HEK293 (cell line): ENCODE data around the gene TSPAN1.

ENCODE experiments used
- CTCF ChIA-PET: fragments of 350-600 bp; formaldehyde crosslinking; extraction: SDS; loops from one replicate; lab custom pipeline; 2021; ENCODE audit warnings: antibody characterized with exemption; lab: Yijun Ruan, JAX
- POLR2A ChIA-PET: fragments of 300-600 bp; formaldehyde crosslinking; extraction: SDS; loops from one replicate; lab custom pipeline; 2020; ENCODE audit warnings: antibody characterized with exemption, inconsistent platforms; lab: Yijun Ruan, JAX
- H3K27ac ChIP-seq: fragments of 200-500 bp; sonication (Bioruptor generic); 2 replicates; pipeline ENCODE4 v1.5.1; 2014; ENCODE audit warnings: low read depth, low read length, control low read depth, inconsistent platforms; ENCODE audit errors: extremely low read depth
- H3K36me3 ChIP-seq, 2 experiments: fragments of 200-500 bp in 1 of 2; sonication (Bioruptor generic) in 1 of 2; 1 replicate in 1 of 2; 2 replicates in 1 of 2; pipeline ENCODE4 v1.5.1; 2014 to 2017; ENCODE audit warnings: inconsistent platforms in 2 of 2, low read length in 2 of 2; ENCODE audit not compliant: control insufficient read depth in 2 of 2, insufficient read depth in 1 of 2
- H3K4me1 ChIP-seq: fragments of 200-500 bp; sonication (Bioruptor generic); 2 replicates; pipeline ENCODE4 v1.5.1; 2014; ENCODE audit warnings: mild to moderate bottlenecking, low read length, inconsistent platforms; ENCODE audit not compliant: control insufficient read depth, insufficient read depth
- H3K4me3 ChIP-seq: 2 replicates; pipeline ENCODE4 v1.5.1; 2011; ENCODE audit warnings: low read depth, mild to moderate bottlenecking, control low read depth, low read length, moderate library complexity
- H3K9me3 ChIP-seq: fragments of 200-500 bp; sonication (Bioruptor generic); 2 replicates; pipeline ENCODE4 v1.5.1; 2014; ENCODE audit warnings: low read depth, low read length, inconsistent platforms; ENCODE audit not compliant: control insufficient read depth, insufficient read depth
- GLIS2 ChIP-seq: fragments of 450-650 bp; formaldehyde crosslinking; IDR thresholded peaks from 2 replicates; pipeline ENCODE4 v1.5.1; 2016; ENCODE audit warnings: missing biosample characterization, missing genetic modification characterization
- MEIS1 ChIP-seq: sonication (generic); formaldehyde crosslinking; IDR thresholded peaks from 2 replicates; pipeline ENCODE4 v1.8.1; 2022; ENCODE audit warnings: missing genetic modification reagents, mild to moderate bottlenecking, borderline replicate concordance
- OSR2 ChIP-seq: fragments of 450-650 bp; formaldehyde crosslinking; IDR thresholded peaks from 2 replicates; pipeline ENCODE4 v1.5.1; 2016; ENCODE audit warnings: missing biosample characterization, missing genetic modification characterization
- SALL2 ChIP-seq: fragments of 450-650 bp; formaldehyde crosslinking; IDR thresholded peaks from 2 replicates; pipeline ENCODE4 v1.5.0; 2017; ENCODE audit warnings: missing biosample characterization, mild to moderate bottlenecking, missing genetic modification characterization, borderline replicate concordance
- SCRT1 ChIP-seq: fragments of 450-650 bp; formaldehyde crosslinking; IDR thresholded peaks from 2 replicates; pipeline ENCODE4 v1.5.1; 2016; ENCODE audit warnings: missing biosample characterization, missing genetic modification characterization, borderline replicate concordance
- SP3 ChIP-seq: fragments of 450-650 bp; formaldehyde crosslinking; IDR thresholded peaks from 2 replicates; pipeline ENCODE4 v1.5.1; 2016; ENCODE audit warnings: missing biosample characterization, missing genetic modification characterization
- ZNF112 ChIP-seq: fragments of 450-650 bp; formaldehyde crosslinking; IDR thresholded peaks from 2 replicates; pipeline ENCODE4 v1.5.0; 2017; ENCODE audit warnings: missing biosample characterization, missing genetic modification characterization
- ZNF48 ChIP-seq: fragments of 450-650 bp; formaldehyde crosslinking; IDR thresholded peaks from 2 replicates; pipeline ENCODE4 v1.5.1; 2016; ENCODE audit warnings: missing biosample characterization, missing genetic modification characterization
- ZNF514 ChIP-seq: fragments of 450-650 bp; formaldehyde crosslinking; IDR thresholded peaks from 2 replicates; pipeline ENCODE4 v1.5.1; 2016; ENCODE audit warnings: missing biosample characterization, missing genetic modification characterization
- TF ChIP-seq, protein P1 (sequence below): fragments of 450-650 bp; formaldehyde crosslinking; IDR thresholded peaks from 2 replicates; pipeline ENCODE4 v1.5.1; 2016; ENCODE audit warnings: missing biosample characterization, missing genetic modification characterization, borderline replicate concordance
- TF ChIP-seq, protein P2 (sequence below): fragments of 450-650 bp; formaldehyde crosslinking; IDR thresholded peaks from 2 replicates; pipeline ENCODE4 v1.5.1; 2016; ENCODE audit warnings: missing biosample characterization, missing genetic modification characterization
- TF ChIP-seq, protein P3 (sequence below): fragments of 450-650 bp; formaldehyde crosslinking; IDR thresholded peaks from 2 replicates; pipeline ENCODE4 v1.5.1; 2017; ENCODE audit warnings: missing biosample characterization, missing genetic modification characterization
- TF ChIP-seq, protein P4 (sequence below): fragments of 450-650 bp; formaldehyde crosslinking; IDR thresholded peaks from 2 replicates; pipeline ENCODE4 v1.5.1; 2016; ENCODE audit warnings: missing biosample characterization, missing genetic modification characterization

TSPAN1 gene

DNA sequence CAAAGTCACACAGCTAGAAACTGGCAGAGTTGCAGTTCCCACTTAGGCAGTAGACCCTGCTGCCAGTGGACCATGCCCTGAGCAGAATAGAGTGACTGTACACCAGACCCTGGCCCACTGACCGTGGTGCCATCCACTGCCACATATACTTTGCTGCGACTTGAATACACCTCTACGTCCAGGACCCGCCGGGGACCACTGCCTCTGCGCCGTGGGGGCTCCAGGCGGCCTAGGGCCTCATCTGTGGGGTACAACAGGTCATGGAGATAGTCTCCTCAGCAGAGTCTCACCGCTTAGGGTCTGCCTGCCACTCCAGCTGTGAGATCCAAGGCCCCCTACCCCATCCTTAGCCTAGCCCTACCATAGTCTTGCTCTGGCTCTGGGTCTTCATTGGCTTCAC is 21.7 kb downstream of the TSPAN1 start (continued):
- TF ChIP-seq, protein P1, sequence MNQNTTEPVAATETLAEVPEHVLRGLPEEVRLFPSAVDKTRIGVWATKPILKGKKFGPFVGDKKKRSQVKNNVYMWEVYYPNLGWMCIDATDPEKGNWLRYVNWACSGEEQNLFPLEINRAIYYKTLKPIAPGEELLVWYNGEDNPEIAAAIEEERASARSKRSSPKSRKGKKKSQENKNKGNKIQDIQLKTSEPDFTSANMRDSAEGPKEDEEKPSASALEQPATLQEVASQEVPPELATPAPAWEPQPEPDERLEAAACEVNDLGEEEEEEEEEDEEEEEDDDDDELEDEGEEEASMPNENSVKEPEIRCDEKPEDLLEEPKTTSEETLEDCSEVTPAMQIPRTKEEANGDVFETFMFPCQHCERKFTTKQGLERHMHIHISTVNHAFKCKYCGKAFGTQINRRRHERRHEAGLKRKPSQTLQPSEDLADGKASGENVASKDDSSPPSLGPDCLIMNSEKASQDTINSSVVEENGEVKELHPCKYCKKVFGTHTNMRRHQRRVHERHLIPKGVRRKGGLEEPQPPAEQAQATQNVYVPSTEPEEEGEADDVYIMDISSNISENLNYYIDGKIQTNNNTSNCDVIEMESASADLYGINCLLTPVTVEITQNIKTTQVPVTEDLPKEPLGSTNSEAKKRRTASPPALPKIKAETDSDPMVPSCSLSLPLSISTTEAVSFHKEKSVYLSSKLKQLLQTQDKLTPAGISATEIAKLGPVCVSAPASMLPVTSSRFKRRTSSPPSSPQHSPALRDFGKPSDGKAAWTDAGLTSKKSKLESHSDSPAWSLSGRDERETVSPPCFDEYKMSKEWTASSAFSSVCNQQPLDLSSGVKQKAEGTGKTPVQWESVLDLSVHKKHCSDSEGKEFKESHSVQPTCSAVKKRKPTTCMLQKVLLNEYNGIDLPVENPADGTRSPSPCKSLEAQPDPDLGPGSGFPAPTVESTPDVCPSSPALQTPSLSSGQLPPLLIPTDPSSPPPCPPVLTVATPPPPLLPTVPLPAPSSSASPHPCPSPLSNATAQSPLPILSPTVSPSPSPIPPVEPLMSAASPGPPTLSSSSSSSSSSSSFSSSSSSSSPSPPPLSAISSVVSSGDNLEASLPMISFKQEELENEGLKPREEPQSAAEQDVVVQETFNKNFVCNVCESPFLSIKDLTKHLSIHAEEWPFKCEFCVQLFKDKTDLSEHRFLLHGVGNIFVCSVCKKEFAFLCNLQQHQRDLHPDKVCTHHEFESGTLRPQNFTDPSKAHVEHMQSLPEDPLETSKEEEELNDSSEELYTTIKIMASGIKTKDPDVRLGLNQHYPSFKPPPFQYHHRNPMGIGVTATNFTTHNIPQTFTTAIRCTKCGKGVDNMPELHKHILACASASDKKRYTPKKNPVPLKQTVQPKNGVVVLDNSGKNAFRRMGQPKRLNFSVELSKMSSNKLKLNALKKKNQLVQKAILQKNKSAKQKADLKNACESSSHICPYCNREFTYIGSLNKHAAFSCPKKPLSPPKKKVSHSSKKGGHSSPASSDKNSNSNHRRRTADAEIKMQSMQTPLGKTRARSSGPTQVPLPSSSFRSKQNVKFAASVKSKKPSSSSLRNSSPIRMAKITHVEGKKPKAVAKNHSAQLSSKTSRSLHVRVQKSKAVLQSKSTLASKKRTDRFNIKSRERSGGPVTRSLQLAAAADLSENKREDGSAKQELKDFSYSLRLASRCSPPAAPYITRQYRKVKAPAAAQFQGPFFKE (tag by site-specific recombination): no peak
- TF ChIP-seq ZNF48 (tag by site-specific recombination): no peak
- no peak for TF ChIP-seq SCRT1 (tag by site-specific recombination)
- TF ChIP-seq OSR2 (tag by site-specific recombination): no peak
- no peak for TF ChIP-seq ZNF514 (tag by site-specific recombination)
- no peak for TF ChIP-seq MEIS1
- TF ChIP-seq SALL2 (tag by site-specific recombination): no peak
- TF ChIP-seq ZNF112 (tag by site-specific recombination): no peak
- TF ChIP-seq, protein P2, sequence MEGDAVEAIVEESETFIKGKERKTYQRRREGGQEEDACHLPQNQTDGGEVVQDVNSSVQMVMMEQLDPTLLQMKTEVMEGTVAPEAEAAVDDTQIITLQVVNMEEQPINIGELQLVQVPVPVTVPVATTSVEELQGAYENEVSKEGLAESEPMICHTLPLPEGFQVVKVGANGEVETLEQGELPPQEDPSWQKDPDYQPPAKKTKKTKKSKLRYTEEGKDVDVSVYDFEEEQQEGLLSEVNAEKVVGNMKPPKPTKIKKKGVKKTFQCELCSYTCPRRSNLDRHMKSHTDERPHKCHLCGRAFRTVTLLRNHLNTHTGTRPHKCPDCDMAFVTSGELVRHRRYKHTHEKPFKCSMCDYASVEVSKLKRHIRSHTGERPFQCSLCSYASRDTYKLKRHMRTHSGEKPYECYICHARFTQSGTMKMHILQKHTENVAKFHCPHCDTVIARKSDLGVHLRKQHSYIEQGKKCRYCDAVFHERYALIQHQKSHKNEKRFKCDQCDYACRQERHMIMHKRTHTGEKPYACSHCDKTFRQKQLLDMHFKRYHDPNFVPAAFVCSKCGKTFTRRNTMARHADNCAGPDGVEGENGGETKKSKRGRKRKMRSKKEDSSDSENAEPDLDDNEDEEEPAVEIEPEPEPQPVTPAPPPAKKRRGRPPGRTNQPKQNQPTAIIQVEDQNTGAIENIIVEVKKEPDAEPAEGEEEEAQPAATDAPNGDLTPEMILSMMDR (tag by site-specific recombination): no peak
- TF ChIP-seq, protein P3, sequence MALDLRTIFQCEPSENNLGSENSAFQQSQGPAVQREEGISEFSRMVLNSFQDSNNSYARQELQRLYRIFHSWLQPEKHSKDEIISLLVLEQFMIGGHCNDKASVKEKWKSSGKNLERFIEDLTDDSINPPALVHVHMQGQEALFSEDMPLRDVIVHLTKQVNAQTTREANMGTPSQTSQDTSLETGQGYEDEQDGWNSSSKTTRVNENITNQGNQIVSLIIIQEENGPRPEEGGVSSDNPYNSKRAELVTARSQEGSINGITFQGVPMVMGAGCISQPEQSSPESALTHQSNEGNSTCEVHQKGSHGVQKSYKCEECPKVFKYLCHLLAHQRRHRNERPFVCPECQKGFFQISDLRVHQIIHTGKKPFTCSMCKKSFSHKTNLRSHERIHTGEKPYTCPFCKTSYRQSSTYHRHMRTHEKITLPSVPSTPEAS: no peak
- TF ChIP-seq, protein P4, sequence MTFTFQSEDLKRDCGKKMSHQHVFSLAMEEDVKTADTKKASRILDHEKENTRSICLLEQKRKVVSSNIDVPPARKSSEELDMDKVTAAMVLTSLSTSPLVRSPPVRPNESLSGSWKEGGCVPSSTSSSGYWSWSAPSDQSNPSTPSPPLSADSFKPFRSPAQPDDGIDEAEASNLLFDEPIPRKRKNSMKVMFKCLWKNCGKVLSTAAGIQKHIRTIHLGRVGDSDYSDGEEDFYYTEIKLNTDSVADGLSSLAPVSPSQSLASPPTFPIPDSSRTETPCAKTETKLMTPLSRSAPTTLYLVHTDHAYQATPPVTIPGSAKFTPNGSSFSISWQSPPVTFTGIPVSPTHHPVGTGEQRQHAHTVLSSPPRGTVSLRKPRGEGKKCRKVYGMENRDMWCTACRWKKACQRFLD (tag by site-specific recombination): no peak
- no peak for TF ChIP-seq GLIS2 (tag by site-specific recombination)

DNA sequence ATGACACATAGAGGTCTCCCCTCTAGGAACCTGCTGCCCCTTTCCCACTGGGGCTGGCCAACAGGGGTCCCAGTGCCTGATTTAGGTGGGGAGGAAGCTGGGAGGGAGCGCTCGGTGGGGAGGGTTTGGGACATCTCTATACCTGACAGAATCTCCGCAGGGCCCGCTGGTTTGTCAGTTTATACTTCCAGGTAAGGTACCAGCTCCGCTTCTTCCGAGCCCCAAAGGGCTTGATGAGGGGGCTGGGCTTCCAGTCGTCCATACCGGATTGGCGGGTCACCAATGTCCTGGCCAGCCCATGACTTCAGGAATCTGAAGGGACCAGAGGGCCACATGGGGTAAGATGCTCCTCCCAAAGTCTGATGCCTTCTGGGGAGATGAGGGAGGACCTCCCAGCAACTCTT is 22.7 kb downstream of the TSPAN1 start:
- Histone ChIP-seq H3K9me3 (no peaks in the 10 kb centered on the region), H3K36me3 (peaks cover 0 to 45% of the 10 kb centered on the region in 2 experiments; a peak in 1 of 3 replicates), H3K4me3 (peak overlapping the region; percentile 74), H3K4me1 (no peaks in the 10 kb centered on the region), H3K27ac (peak overlapping the region; percentile 78)
- TF ChIP-seq SP3 (tag by site-specific recombination): 0 out of 2 replicates have a peak, but pooled peaks have one; percentile 9
- TF ChIP-seq, protein P3: no peak
- CTCF ChIA-PET: interaction anchor here (0.6 to 3.6 kb wide), 2 partner anchors 26 to 1483 kb away, joined by 3 to 11 read pairs; no protein-coding TSS in a partner anchor
- POLR2A ChIA-PET: interaction anchor here (0.5 to 2.5 kb wide), 6 partner anchors 14 to 306 kb away, joined by 3 to 9 read pairs (median 6); partner anchors contain the start of genes PIK3R3 and RAD54L
